ENCODE data around the gene ZNF689. TPM values are rescaled to one million over a fixed set of nuclear protein-coding genes. Genes with fewer than 3 reads are reported as not detected.

The ZNF689 gene
- total and polyA plus RNA-seq, 2 of the 13 experiments (the other 11 are each of a cell fraction or from before 2014, with no cell fraction given), result 9.7 to 19.5 TPM

GRCh38 chr16:30650369-30651123 is 40.4 kb upstream of the ZNF689 start, which contains the start of gene PRR14 (continued):
- TF ChIP-seq ZNF280B (CRISPR knock-in tag; IDR thresholded peaks at IDR 0.05; ENCODE audit: borderline replicate concordance) (peak; percentile 3; the same call in 1 of the 2 replicates), HES4 (CRISPR knock-in tag; IDR thresholded peaks at IDR 0.05; ENCODE audit: borderline replicate concordance) (no peak), RCOR2 (CRISPR knock-in tag; IDR thresholded peaks at IDR 0.05) (no peak), ZBTB38 (CRISPR knock-in tag; IDR thresholded peaks at IDR 0.05) (peak; percentile 100), ZNF746 (CRISPR knock-in tag; IDR thresholded peaks at IDR 0.05) (peak; percentile 99; the same call in 1 of the 2 replicates), FOXJ3 (CRISPR knock-in tag; IDR thresholded peaks at IDR 0.05; ENCODE audit: borderline replicate concordance) (no peak), HOXA9 (CRISPR knock-in tag; IDR thresholded peaks at IDR 0.05; ENCODE audit: borderline replicate concordance) (0 out of 2 replicates have a peak, but pooled peaks have one; percentile 40), DRAP1 (CRISPR knock-in tag; IDR thresholded peaks at IDR 0.05) (peak; percentile 86), ATF4 (CRISPR knock-in tag; IDR thresholded peaks at IDR 0.05) (peak in 1 of 2 experiments; percentile 70; a peak in 1 of 4 replicates), ZNF75D (CRISPR knock-in tag; IDR thresholded peaks at IDR 0.05; ENCODE audit: borderline replicate concordance) (no peak), PHF8 (CRISPR knock-in tag; IDR thresholded peaks at IDR 0.05) (no peak), NFE2L1 (CRISPR knock-in tag; IDR thresholded peaks at IDR 0.05; ENCODE audit: borderline replicate concordance) (no peak), CREM (IDR thresholded peaks at IDR 0.05) (peak; percentile 97), CREM (CRISPR knock-in tag; IDR thresholded peaks at IDR 0.05) (no peak)

Data from HepG2 (cell line).